Activated CD4-positive, alpha-beta memory T cell treated with anti-CD3 and anti-CD28 coated beads for 36 hours (primary cell): ENCODE measurements around the gene DOCK2. TPM values are rescaled to one million over a fixed set of nuclear protein-coding genes. Genes with fewer than 3 reads are reported as not detected.

Experiments used
- CTCF ChIA-PET: fragments of 350-600 bp; sonication (Branson Sonifier 250); formaldehyde crosslinking; loops from one replicate; lab custom pipeline; 2021; ENCODE audit warnings: antibody characterized with exemption, inconsistent platforms; lab: Charles Lee
- POLR2A ChIA-PET: fragments of 350-600 bp; sonication (Branson Sonifier 250); formaldehyde crosslinking; loops from one replicate; lab custom pipeline; 2021; ENCODE audit warnings: antibody characterized with exemption; lab: Charles Lee
- DNase-seq: peaks from one replicate; pipeline ENCODE4 v3.0.0-alpha.2; 2020
- H3K27ac Mint-ChIP-seq: one replicate; pipeline ENCODE4 v1.8.0; 2021; ENCODE audit warnings: mixed read lengths
- H3K27me3 Mint-ChIP-seq: one replicate; pipeline ENCODE4 v1.8.0; 2021; ENCODE audit warnings: mixed read lengths
- H3K36me3 Mint-ChIP-seq: one replicate; pipeline ENCODE4 v1.8.0; 2021; ENCODE audit warnings: mixed read lengths
- H3K4me1 Mint-ChIP-seq: one replicate; pipeline ENCODE4 v1.8.0; 2021; ENCODE audit warnings: low read depth, mixed read lengths
- H3K4me3 Mint-ChIP-seq: one replicate; pipeline ENCODE4 v1.8.0; 2021; ENCODE audit warnings: mild to moderate bottlenecking, mixed read lengths
- H3K9me3 Mint-ChIP-seq: one replicate; pipeline ENCODE4 v1.8.0; 2021; ENCODE audit warnings: mixed read lengths
- intact Hi-C: fragments of 100-400 bp; cut with micrococcal nuclease; formaldehyde crosslinking; loops from one replicate; pipeline ENCODE4 v1.15.1; 2023
- total RNA-seq, 2 experiments: library from RNA; stranded (reverse); gene quantifications; one replicate each; pipeline ENCODE4 v1.2.3, GENCODE V29; 2021

The DOCK2 gene
- total RNA-seq, 2 experiments from 2014 or later, result 191 to 205 TPM

DNA sequence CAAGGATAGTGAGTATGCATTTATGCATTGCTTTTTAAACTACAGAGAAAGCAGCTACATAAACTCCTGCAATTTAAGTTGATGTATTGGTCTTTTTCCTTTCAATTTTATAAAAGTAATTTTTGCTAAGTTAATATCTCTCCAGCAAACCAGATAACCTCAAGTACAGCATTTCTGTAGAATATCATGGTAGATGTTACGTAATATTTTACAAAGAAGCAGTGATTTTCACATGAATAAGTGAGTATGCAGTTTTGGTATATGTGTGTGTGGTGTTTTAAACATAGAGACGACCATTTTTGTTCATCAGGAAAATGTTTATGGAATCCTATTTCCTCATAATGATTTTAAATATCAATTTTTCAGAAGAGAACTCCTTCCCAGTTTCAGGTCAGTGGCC is 224.4 kb downstream of the DOCK2 start:
- no peaks in the 10 kb centered on the region for H3K9me3 Mint-ChIP-seq
- H3K27ac Mint-ChIP-seq, result no peak overlapping the region

DNA sequence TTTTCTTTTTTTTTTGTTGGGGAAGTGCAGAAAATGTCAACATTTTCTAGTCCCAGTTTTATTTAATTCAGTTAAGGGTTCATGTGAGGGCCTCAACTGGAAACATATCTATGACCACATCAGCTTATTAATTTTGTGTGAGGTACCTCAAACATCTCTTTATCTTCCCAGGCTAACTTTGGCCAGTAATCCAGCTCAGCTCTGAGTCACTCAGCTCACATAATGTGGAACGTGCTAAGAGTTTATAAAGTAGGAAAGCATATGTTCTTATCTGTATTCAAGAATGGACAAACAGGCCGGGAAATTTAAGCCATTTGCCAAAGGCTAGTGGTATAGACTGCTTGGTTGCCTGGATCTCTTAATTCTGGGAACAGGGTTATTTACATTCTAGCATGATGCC is 224.9 kb downstream of the DOCK2 start:
- POLR2A ChIA-PET, result no interaction called here
- Mint-ChIP-seq H3K36me3 (peaks cover 13% of the 10 kb centered on the region), H3K9me3 (no peaks in the 10 kb centered on the region), H3K27ac (no peak overlapping the region), H3K4me3 (no peak overlapping the region), H3K4me1 (peaks cover 19% of the 10 kb centered on the region), H3K27me3 (no peaks in the 10 kb centered on the region)
- intact Hi-C loops, result no loop called here
- no peak for DNase-seq
- CTCF ChIA-PET, result no interaction called here

More for the DNA sequence above, 224.4 kb downstream of the DOCK2 start:
- Mint-ChIP-seq H3K27me3 (no peaks in the 10 kb centered on the region), H3K4me3 (no peak overlapping the region), H3K36me3 (peaks cover 14% of the 10 kb centered on the region), H3K4me1 (peaks cover 24% of the 10 kb centered on the region)
- POLR2A ChIA-PET, result no interaction called here
- DNase-seq, result no peak
- CTCF ChIA-PET, result no interaction called here
- intact Hi-C loops, result no loop called here

DNA sequence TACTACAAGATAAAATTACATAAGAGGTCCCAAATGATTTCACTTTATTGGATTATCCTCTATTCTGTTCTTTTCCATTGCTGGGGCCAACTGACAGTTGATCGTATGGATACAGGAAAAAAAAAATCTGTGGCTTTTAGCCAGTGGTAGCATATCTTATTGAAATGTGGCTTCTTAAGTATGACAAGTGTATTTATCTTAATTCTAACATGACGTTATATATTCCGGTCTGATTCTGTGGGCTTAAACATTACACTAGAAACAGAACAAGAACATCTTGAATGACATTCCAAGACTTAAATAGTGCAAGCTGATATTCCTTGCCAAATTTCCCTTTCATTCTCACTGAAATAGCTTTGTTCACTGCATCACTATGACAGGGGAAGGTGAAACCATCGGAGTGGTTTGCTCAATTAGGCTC is 225.3 kb downstream of the DOCK2 start:
- Mint-ChIP-seq H3K9me3 (no peaks in the 10 kb centered on the region), H3K4me3 (no peak overlapping the region), H3K27ac (no peak overlapping the region), H3K4me1 (peaks cover 15% of the 10 kb centered on the region), H3K36me3 (peaks cover 11% of the 10 kb centered on the region), H3K27me3 (no peaks in the 10 kb centered on the region)
- ChIA-PET CTCF (no interaction called here), POLR2A (no interaction called here)
- no peak for DNase-seq
- intact Hi-C loops, result no loop called here

DNA sequence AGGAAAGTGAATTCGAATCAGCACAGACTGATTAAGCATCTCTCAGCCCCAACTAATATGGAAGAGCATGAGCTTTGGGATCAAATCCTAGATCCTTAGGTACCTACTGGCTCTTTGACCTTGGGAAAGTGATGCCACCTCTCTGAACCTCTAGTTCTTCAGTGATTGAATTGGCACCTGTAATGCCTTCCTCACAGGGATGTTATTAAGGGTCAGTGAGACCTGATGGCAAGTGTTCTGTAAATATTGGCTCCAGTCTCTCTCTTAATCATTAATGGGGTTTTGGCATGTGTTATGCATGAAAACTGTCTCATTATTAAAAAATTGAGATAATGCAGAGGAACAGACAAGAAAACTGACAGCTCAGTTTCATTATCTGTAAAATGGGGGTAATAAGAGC is 227.4 kb downstream of the DOCK2 start:
- no peak overlapping the region for H3K27ac Mint-ChIP-seq
- DNase-seq, result no peak
- intact Hi-C loops, result no loop called here
- no peaks in the 10 kb centered on the region for H3K9me3 Mint-ChIP-seq
- H3K36me3 Mint-ChIP-seq, result peaks cover 16% of the 10 kb centered on the region
- H3K4me1 Mint-ChIP-seq, result peaks cover 6% of the 10 kb centered on the region
- H3K4me3 Mint-ChIP-seq, result no peak overlapping the region
- ChIA-PET CTCF (no interaction called here), POLR2A (no interaction called here)
- no peaks in the 10 kb centered on the region for H3K27me3 Mint-ChIP-seq

DNA sequence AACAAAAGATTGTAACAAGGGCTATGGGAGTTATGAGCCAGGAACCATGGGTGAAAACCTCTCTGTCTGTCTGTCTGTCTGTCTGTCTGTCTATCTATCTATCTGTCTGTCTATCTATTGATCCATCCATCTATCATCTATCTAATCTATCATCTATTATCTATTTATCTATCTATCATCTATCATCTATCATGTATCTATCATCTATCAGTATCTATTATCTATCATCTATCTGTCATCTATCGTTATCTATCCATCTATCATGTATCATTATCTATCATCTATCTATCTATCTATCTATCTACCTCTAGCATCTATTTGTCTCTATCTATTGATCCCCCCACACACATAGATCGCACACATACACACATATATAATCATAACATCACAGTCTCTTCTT is 230.3 kb downstream of the DOCK2 start:
- intact Hi-C loops, result no loop called here
- Mint-ChIP-seq H3K36me3 (peaks cover 22% of the 10 kb centered on the region), H3K4me1 (no peaks in the 10 kb centered on the region), H3K9me3 (no peaks in the 10 kb centered on the region), H3K27ac (no peak overlapping the region), H3K4me3 (no peak overlapping the region), H3K27me3 (no peaks in the 10 kb centered on the region)
- POLR2A ChIA-PET, result no interaction called here
- no peak for DNase-seq
- CTCF ChIA-PET, result interaction anchor here (1.0 kb wide), 1 partner anchor 17 kb away, joined by 3 read pairs; no protein-coding TSS in a partner anchor

DNA sequence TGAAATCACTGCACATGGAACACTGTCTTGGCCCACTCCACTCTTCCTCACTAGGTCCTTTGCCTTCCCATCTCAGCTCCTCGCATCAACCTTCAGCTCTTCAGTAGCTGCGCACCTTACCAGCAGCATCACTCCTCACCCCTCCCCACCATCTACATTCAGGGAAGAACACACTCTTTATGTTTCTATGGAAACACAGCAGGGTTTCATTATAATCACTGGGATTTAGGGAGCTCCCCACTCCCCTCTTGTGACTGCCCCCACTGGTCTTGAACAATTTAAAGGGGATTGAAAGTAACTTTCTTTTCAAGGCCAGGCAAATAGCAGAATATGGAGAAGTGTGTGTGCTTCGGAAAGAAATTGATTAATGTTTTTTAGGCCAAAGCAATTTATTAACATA is 232.0 kb downstream of the DOCK2 start:
- Mint-ChIP-seq H3K27me3 (no peaks in the 10 kb centered on the region), H3K4me3 (no peak overlapping the region), H3K4me1 (no peaks in the 10 kb centered on the region), H3K27ac (no peak overlapping the region), H3K36me3 (peaks cover 25% of the 10 kb centered on the region), H3K9me3 (no peaks in the 10 kb centered on the region)
- no peak for DNase-seq
- ChIA-PET POLR2A (no interaction called here), CTCF (no interaction called here)
- intact Hi-C loops, result no loop called here

DNA sequence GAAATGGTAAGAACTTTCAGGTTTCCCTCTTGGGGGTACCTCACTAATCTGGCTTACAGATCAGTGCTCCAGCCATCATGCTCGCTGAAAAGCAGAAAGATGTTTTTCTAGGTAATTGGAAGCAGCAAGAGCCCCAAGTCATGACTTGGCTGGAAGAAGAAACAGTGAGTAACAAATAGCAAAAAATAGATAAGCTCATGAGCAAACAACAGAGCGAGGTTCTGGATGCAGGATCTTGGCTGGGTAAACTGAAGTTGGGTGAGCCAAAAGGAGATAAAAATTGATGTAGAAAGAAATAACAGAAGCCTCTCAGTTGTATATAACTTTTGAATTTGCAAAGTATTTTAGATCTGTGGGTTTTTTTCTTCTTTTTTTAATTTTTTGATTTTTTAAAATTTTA is 233.1 kb downstream of the DOCK2 start:
- ChIA-PET CTCF (no interaction called here), POLR2A (no interaction called here)
- H3K36me3 Mint-ChIP-seq, result peaks cover 25% of the 10 kb centered on the region
- intact Hi-C loops, result no loop called here
- H3K4me3 Mint-ChIP-seq, result no peak overlapping the region
- H3K4me1 Mint-ChIP-seq, result no peaks in the 10 kb centered on the region
- no peaks in the 10 kb centered on the region for H3K9me3 Mint-ChIP-seq
- no peaks in the 10 kb centered on the region for H3K27me3 Mint-ChIP-seq
- no peak for DNase-seq
- no peak overlapping the region for H3K27ac Mint-ChIP-seq

DNA sequence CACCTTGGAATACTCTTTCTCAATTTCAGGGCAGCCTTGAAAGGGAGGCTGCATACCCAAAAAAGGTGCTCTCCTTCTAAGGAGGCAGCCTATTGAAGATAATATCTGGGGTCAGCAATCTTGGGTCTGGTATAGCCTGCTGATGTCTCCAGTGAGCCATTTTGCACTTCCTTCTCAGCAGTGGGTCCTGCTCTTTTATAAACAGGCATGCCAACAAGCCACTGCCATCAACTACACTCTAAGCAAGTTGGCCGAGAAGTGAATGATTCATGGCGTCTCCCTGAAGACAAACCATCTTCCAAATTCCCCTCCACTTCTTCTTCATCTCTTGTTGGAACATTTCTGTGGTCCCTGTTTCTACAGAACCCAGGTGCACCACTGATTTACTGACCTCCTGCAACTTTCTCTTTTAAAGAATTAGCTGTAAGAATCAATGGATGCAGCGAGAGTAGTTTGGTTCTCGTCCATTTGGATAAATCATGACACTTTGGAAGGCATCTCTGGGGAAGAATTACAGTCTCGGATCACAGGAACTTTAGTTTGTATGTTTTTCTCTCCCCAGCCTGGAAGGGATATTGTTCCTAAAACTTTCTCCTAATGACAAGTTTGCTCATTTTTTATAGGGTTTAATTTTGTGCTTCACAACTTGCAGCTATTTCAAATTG is 234.9 kb downstream of the DOCK2 start:
- H3K27ac Mint-ChIP-seq, result no peak overlapping the region
- H3K9me3 Mint-ChIP-seq, result no peaks in the 10 kb centered on the region
- no peak overlapping the region for H3K4me3 Mint-ChIP-seq
- H3K4me1 Mint-ChIP-seq, result peaks cover 8% of the 10 kb centered on the region
- intact Hi-C loops, result no loop called here
- ChIA-PET CTCF (no interaction called here), POLR2A (no interaction called here)
- H3K36me3 Mint-ChIP-seq, result peaks cover 27% of the 10 kb centered on the region
- no peaks in the 10 kb centered on the region for H3K27me3 Mint-ChIP-seq
- no peak for DNase-seq

DNA sequence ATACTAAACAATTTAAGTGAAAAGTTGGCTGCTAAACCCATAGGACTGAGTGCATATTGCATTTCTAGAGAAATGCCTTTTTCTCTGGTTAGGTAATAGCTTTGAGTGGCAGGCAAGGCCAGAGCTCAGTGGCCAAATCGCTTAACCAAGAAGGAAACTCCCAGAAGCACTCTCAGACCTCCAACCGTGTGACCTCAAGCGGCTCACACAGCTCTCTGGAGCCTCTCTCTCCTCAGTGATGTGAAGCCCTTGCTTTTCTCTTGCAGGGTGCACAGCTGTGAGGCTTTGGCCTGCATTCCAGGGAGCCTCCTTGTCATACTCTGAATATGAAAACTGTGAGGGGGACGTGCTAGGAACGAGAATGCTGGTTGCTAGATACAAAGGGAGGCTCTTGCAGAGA is 236.6 kb downstream of the DOCK2 start:
- Mint-ChIP-seq H3K27me3 (no peaks in the 10 kb centered on the region), H3K4me3 (no peak overlapping the region), H3K36me3 (peaks cover 25% of the 10 kb centered on the region), H3K9me3 (no peaks in the 10 kb centered on the region), H3K27ac (no peak overlapping the region), H3K4me1 (peaks cover 8% of the 10 kb centered on the region)
- ChIA-PET CTCF (no interaction called here), POLR2A (interaction anchor here (0.7 kb wide), 1 partner anchor 157 kb away, joined by 4 read pairs; no protein-coding TSS in a partner anchor)
- intact Hi-C loops, result no loop called here
- DNase-seq, result no peak

DNA sequence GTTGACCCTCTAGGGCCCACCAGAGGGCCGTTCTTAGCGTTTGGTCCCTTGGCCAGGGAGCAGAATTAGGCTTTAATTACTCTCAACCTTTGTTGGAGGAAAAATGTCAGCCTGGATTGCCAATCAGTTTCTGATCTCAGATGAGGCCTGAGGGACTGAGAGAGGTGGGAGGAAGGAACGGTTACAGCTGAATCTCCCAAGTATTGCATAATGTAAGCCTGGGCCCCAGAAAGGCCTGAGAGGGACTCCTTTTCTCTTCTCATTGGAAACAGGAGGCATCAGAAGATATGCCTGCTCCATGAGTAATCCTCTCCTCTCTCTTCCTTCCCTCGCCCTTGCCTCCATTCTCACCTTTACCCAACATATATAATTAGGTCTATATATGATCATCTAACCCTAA is 237.5 kb downstream of the DOCK2 start:
- intact Hi-C loops, result no loop called here
- POLR2A ChIA-PET, result no interaction called here
- CTCF ChIA-PET, result no interaction called here
- H3K27me3 Mint-ChIP-seq, result no peaks in the 10 kb centered on the region
- H3K27ac Mint-ChIP-seq, result no peak overlapping the region
- H3K9me3 Mint-ChIP-seq, result no peaks in the 10 kb centered on the region
- H3K36me3 Mint-ChIP-seq, result peaks cover 25% of the 10 kb centered on the region
- peaks cover 8% of the 10 kb centered on the region for H3K4me1 Mint-ChIP-seq
- no peak overlapping the region for H3K4me3 Mint-ChIP-seq
- no peak for DNase-seq

DNA sequence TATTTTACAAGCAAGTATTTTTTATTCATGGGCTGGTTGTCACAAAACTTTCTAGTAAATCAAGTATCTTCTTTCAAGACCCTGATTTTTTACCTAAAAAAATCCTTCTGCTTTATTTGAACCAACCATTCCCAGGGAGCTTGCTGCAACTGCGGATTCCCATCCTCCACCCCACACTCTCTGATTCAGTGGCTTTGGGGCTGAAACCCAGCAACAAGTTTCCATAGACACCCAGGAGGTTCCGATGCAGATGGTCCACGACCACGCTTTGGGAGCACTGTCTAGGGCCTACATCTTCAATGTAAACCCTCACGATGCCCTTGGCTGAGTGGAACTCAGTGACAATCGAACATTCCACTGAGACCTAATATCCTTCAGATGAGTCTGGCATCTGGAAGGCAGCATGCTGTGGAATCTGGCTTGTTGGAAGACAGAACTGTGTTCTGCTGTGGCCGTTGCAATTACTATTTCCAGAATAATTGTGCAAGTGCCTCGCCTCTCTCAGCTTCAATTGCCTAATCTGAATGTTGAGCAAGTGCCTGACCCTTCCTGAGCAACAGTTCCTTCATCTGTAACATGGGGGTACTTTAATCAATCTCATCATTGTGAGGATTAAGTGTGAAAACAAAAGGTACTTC is 238.1 kb downstream of the DOCK2 start:
- Mint-ChIP-seq H3K36me3 (peaks cover 20% of the 10 kb centered on the region), H3K4me1 (peaks cover 8% of the 10 kb centered on the region)

DNA sequence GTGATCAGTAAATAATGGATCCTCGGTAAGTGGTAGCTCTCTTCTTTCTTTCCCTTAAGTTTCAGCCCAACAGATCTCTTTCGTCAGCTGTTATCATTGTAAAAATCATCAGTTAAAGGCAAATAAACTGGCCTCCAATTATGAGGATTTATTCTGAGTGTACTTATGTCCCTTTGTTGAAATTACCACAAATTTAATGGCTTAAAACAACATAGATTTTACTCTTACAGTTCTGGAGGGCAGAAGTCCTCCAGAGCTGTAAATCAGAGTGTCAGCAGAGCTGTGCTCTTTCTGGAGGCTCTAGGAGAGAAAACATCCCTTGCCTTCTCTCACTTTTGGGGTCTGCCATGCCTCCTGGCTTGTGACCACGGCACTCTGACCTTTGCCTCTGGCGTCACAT is 238.7 kb downstream of the DOCK2 start:
- Mint-ChIP-seq H3K4me1 (peaks cover 8% of the 10 kb centered on the region), H3K9me3 (no peaks in the 10 kb centered on the region), H3K4me3 (no peak overlapping the region), H3K36me3 (peaks cover 20% of the 10 kb centered on the region), H3K27me3 (no peaks in the 10 kb centered on the region), H3K27ac (no peak overlapping the region)
- DNase-seq, result no peak
- POLR2A ChIA-PET, result no interaction called here
- intact Hi-C loops, result no loop called here
- CTCF ChIA-PET, result no interaction called here

More for the DNA sequence above, 238.1 kb downstream of the DOCK2 start:
- intact Hi-C loops, result no loop called here
- H3K4me3 Mint-ChIP-seq, result no peak overlapping the region
- ChIA-PET CTCF (no interaction called here), POLR2A (no interaction called here)
- H3K27ac Mint-ChIP-seq, result no peak overlapping the region
- no peaks in the 10 kb centered on the region for H3K27me3 Mint-ChIP-seq
- H3K9me3 Mint-ChIP-seq, result no peaks in the 10 kb centered on the region
- no peak for DNase-seq

DNA sequence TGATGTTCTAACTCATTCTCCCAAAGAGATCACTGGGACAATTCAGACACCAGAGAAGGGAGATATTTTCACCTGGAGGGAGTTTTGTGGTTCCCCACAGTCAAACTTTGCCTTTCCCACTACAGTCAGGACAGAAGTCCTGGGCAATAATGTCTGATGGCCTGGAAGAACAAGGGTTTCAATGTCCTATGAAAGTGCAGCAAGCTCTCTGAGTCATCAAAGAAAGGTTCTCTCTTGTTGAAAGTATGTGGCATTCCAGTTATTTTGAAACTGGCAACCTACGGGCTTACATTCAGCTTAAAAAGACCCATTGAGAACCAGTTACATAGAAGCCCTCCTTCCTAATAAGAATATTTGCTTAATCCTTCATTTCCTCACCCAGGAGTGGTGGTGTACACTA is 239.3 kb downstream of the DOCK2 start:
- no peak for DNase-seq
- POLR2A ChIA-PET, result no interaction called here
- H3K27ac Mint-ChIP-seq, result no peak overlapping the region
- CTCF ChIA-PET, result no interaction called here
- no peaks in the 10 kb centered on the region for H3K9me3 Mint-ChIP-seq
- no peak overlapping the region for H3K4me3 Mint-ChIP-seq
- H3K36me3 Mint-ChIP-seq, result peaks cover 20% of the 10 kb centered on the region
- H3K4me1 Mint-ChIP-seq, result peaks cover 8% of the 10 kb centered on the region
- intact Hi-C loops, result no loop called here
- H3K27me3 Mint-ChIP-seq, result no peaks in the 10 kb centered on the region
